GM23338 (cell line): ENCODE results near the gene HECTD2. TPM values are rescaled to one million over a fixed set of nuclear protein-coding genes. Genes with fewer than 3 reads are reported as not detected.

Source experiments
- ATAC-seq: fragments of 200-7000 bp; cut with Tn5 transposase; 3 replicates; pipeline ENCODE4 v1.9.1; 2020
- DNase-seq: peaks from one replicate; pipeline ENCODE4 v3.0.0-alpha.2; 2015; ENCODE audit warnings: low spot score
- H2AFZ ChIP-seq: fragments of 200-600 bp; sonication (generic); 2 replicates; pipeline ENCODE4 v1.8.0; 2016; ENCODE audit warnings: antibody characterized with exemption, mild to moderate bottlenecking, moderate library complexity
- H3F3A ChIP-seq: fragments of 200-600 bp; sonication (generic); replicated peaks from 2 replicates; pipeline ENCODE4 v1.8.0; 2017; ENCODE audit warnings: antibody characterized with exemption, mixed run types, low read depth
- H3K27ac ChIP-seq: fragments of 200-600 bp; sonication (generic); 2 replicates; pipeline ENCODE4 v1.6.1; 2016; ENCODE audit warnings: low read depth
- H3K27me3 ChIP-seq: fragments of 200-600 bp; sonication (generic); 2 replicates; pipeline ENCODE4 v1.8.0; 2016; ENCODE audit warnings: mild to moderate bottlenecking, mixed run types, moderate library complexity; ENCODE audit not compliant: insufficient read depth
- H3K36me3 ChIP-seq: fragments of 200-600 bp; sonication (generic); 2 replicates; pipeline ENCODE4 v1.8.0; 2016; ENCODE audit warnings: mild to moderate bottlenecking; ENCODE audit not compliant: insufficient read depth
- H3K4me1 ChIP-seq: fragments of 200-600 bp; sonication (generic); 2 replicates; pipeline ENCODE4 v1.8.0; 2016; ENCODE audit warnings: mild to moderate bottlenecking, moderate library complexity; ENCODE audit not compliant: insufficient read depth
- H3K4me2 ChIP-seq: fragments of 200-600 bp; sonication (generic); 2 replicates; pipeline ENCODE4 v1.7.1; 2017; ENCODE audit warnings: mixed run types
- H3K4me3 ChIP-seq: fragments of 200-600 bp; sonication (generic); 2 replicates; pipeline ENCODE4 v1.6.1; 2016; ENCODE audit warnings: mixed run types
- H3K79me2 ChIP-seq: fragments of 200-600 bp; sonication (generic); replicated peaks from 2 replicates; pipeline ENCODE4 v1.8.0; 2017; ENCODE audit warnings: mild to moderate bottlenecking; ENCODE audit not compliant: insufficient read depth
- H3K9me2 ChIP-seq: fragments of 200-600 bp; sonication (generic); 2 replicates; pipeline ENCODE4 v1.8.0; 2017; ENCODE audit not compliant: insufficient read depth
- H4K20me1 ChIP-seq: fragments of 200-600 bp; sonication (generic); replicated peaks from 2 replicates; pipeline ENCODE4 v1.8.0; 2017; ENCODE audit warnings: mild to moderate bottlenecking; ENCODE audit not compliant: insufficient read depth
- H3K27ac Mint-ChIP-seq: 2 replicates; pipeline ENCODE4 v1.8.0; 2020; ENCODE audit warnings: inconsistent platforms, mild to moderate bottlenecking, moderate library complexity, mixed read lengths
- H3K27me3 Mint-ChIP-seq: 3 replicates; pipeline ENCODE4 v1.8.0; 2022; ENCODE audit warnings: low read depth, mild to moderate bottlenecking, moderate library complexity, mixed read lengths, inconsistent platforms; ENCODE audit not compliant: insufficient read depth, poor library complexity
- H3K36me3 Mint-ChIP-seq: 3 replicates; pipeline ENCODE4 v1.8.0; 2021; ENCODE audit warnings: low read depth, mild to moderate bottlenecking, inconsistent platforms, moderate library complexity, mixed read lengths
- H3K4me1 Mint-ChIP-seq: 3 replicates; pipeline ENCODE4 v1.8.0; 2020; ENCODE audit warnings: mild to moderate bottlenecking, inconsistent platforms, mixed read lengths
- H3K4me3 Mint-ChIP-seq: 3 replicates; pipeline ENCODE4 v1.8.0; 2021; ENCODE audit warnings: moderate library complexity, mild to moderate bottlenecking, inconsistent platforms, mixed read lengths
- H3K9me3 Mint-ChIP-seq: 3 replicates; pipeline ENCODE4 v1.8.0; 2020; ENCODE audit warnings: moderate library complexity, mild to moderate bottlenecking, inconsistent platforms, mixed read lengths
- EZH2 ChIP-seq: fragments of 200-600 bp; sonication (generic); IDR thresholded peaks from one replicate; pipeline ENCODE4 v1.8.0; 2017; ENCODE audit warnings: antibody characterized with exemption, mild to moderate bottlenecking, low read depth; ENCODE audit not compliant: unreplicated experiment
- POLR2AphosphoS5 ChIP-seq: IDR thresholded peaks from 2 replicates; pipeline ENCODE4 v1.6.1; 2016; ENCODE audit warnings: antibody characterized with exemption, low read depth
- REST ChIP-seq: IDR thresholded peaks from one replicate; pipeline ENCODE4 v1.6.1; 2018; ENCODE audit warnings: antibody characterized with exemption; ENCODE audit not compliant: unreplicated experiment
- ZNF114 ChIP-seq: fragments of 250-450 bp; sonication (Bioruptor Pico); IDR thresholded peaks from 2 replicates; pipeline ENCODE4 v1.5.0; 2020; ENCODE audit warnings: mild to moderate bottlenecking, moderate library complexity
- ZNF331 ChIP-seq: fragments of 250-450 bp; sonication (Bioruptor Pico); IDR thresholded peaks from 2 replicates; pipeline ENCODE4 v1.5.0; 2020; ENCODE audit warnings: low read depth, mild to moderate bottlenecking, moderate library complexity
- ZNF462 ChIP-seq: fragments of 250-450 bp; sonication (Bioruptor Pico); IDR thresholded peaks from 2 replicates; pipeline ENCODE4 v1.5.0; 2020; ENCODE audit warnings: mild to moderate bottlenecking, moderate library complexity
- polyA plus RNA-seq: library from polyadenylated mRNA; unstranded; fragments of >200 nt; fragmentation: Nextera tagmentation; extraction: Ambion mirVana; gene quantifications from 2 replicates; pipeline ENCODE4 v1.2.1, GENCODE V29; 2016
- total RNA-seq: library from RNA; depleted of rRNA; stranded (reverse); fragments of >200 nt; shearing (Covaris generic); gene quantifications from 2 replicates; pipeline ENCODE4 v1.2.3, GENCODE V29; 2014

The HECTD2 gene
- total and polyA plus RNA-seq, 2 experiments from 2014 or later = 8.5 to 14.4 TPM

- no peak for TF ChIP-seq ZNF462 (CRISPR knock-in tag)
Observed at GRCh38 chr10:91545384-91545783, 135.2 kb downstream of the HECTD2 start (continued).

GRCh38 chr10:91545838-91546237 lies 135.7 kb downstream of the HECTD2 start:
- no peaks in the 10 kb centered on the region for H3K36me3 ChIP-seq
- H3F3A ChIP-seq = no peaks in the 10 kb centered on the region
- no peak overlapping the region for H3K4me2 ChIP-seq
- 0 out of 2 replicates have a peak overlapping the region, but pooled peaks have one; percentile 76 for H2AFZ ChIP-seq
- Mint-ChIP-seq H3K4me1 (no peaks in the 10 kb centered on the region), H3K4me3 (no peak overlapping the region), H3K27me3 (no peaks in the 10 kb centered on the region), H3K9me3 (no peaks in the 10 kb centered on the region), H3K27ac (no peak overlapping the region), H3K36me3 (no peaks in the 10 kb centered on the region)
- no peaks in the 10 kb centered on the region for H3K27me3 ChIP-seq
- no peak overlapping the region for H3K27ac ChIP-seq
- no peaks in the 10 kb centered on the region for H4K20me1 ChIP-seq
- DNase-seq (no peak), ATAC-seq (no peak)
- no peaks in the 10 kb centered on the region for H3K4me1 ChIP-seq
- no peak overlapping the region for H3K4me3 ChIP-seq
- no peaks in the 10 kb centered on the region for H3K79me2 ChIP-seq
- H3K9me2 ChIP-seq = 0 out of 2 replicates have a peak, but pooled peaks cover 3% of the 10 kb centered on the region
- no peak for TF ChIP-seq POLR2AphosphoS5
- no peak for TF ChIP-seq ZNF462 (CRISPR knock-in tag)
- TF ChIP-seq REST = no peak
- no peak for TF ChIP-seq ZNF114 (CRISPR knock-in tag)
- no peak for TF ChIP-seq ZNF331
- TF ChIP-seq EZH2 = no peak
